Measurements from ENCODE around the gene SP140.

DNA sequence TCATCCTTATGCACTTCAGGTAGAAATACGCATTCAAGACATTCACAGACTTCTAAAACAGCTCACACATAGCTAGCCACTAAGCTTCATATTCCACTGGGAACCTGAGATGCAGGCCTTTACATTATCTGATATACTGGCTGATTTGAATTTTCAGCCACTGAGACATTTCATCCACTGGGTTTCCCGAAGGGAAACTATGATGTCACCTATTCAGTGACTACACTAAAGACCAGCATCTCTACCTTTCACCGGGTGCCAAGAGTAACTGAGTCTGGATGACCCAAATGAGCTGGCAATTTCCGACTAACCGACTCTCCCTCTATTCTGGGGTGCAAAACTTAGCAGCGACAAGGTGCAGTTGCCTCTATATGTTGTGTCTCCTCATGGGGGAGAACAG, 69.7 kb downstream of the SP140 start:
- TF ChIP-seq POLR2A (IDR thresholded peaks at IDR 0.05; ENCODE audit: control extremely low read depth in 1 of 2, low read depth in 2 of 2, low read length in 2 of 2) = no peak
- no peak for TF ChIP-seq TAF1 (IDR thresholded peaks at IDR 0.05; ENCODE audit: low read depth, low read length)
- TF ChIP-seq KDM5A (IDR thresholded peaks at IDR 0.05; ENCODE audit: low read length) = no peak
- no peak for TF ChIP-seq PHF8 (conservative IDR thresholded peaks at IDR 0.05; ENCODE audit: low read depth, low read length)
- TF ChIP-seq SUZ12 (IDR thresholded peaks at IDR 0.05; ENCODE audit: low read length) = no peak
- TF ChIP-seq CTCF (IDR thresholded peaks at IDR 0.05; ENCODE audit: control extremely low read depth in 1 of 3, insufficient read depth in 1 of 3, low read depth in 1 of 3, low read length in 3 of 3) = no peak
- TF ChIP-seq EZH2 (IDR thresholded peaks at IDR 0.05; ENCODE audit: low read depth, low read length, severe bottlenecking) = no peak
- TF ChIP-seq HDAC2 (IDR thresholded peaks at IDR 0.05; ENCODE audit: borderline replicate concordance in 1 of 2, low read depth in 2 of 2, low read length in 2 of 2) = no peak
- no peak for TF ChIP-seq POLR2AphosphoS5 (IDR thresholded peaks at IDR 0.05; ENCODE audit: low read depth, low read length)
- no peak for TF ChIP-seq RAD21 (IDR thresholded peaks at IDR 0.05 in 1 of 2, conservative IDR thresholded peaks at IDR 0.05 in 1 of 2; ENCODE audit: low read depth in 2 of 2, low read length in 2 of 2)
- no peak for TF ChIP-seq CHD1 (IDR thresholded peaks at IDR 0.05; ENCODE audit: low read depth, low read length)
- no peak for TF ChIP-seq MAFK (IDR thresholded peaks at IDR 0.05; ENCODE audit: low read depth, low read length)
- no peak for TF ChIP-seq EGR1 (IDR thresholded peaks at IDR 0.05; ENCODE audit: borderline replicate concordance, low read depth, low read length)
- TF ChIP-seq TAF7 (optimal IDR thresholded peaks at IDR 0.05; ENCODE audit: borderline replicate concordance, low read depth, low read length) = no peak
